GM18873 (cell line): Measurements from ENCODE around the gene CFAP99.
A peak's percentile ranks its signal among the peaks of the same experiment; 100 is the strongest.
"Not testable (repeated sequence)": the region's sequence is repeated elsewhere in the genome, so short reads cannot be mapped to it uniquely, and the experiment has no call there.

Experiments used
- ATAC-seq: cut with Tn5 transposase; IDR thresholded peaks from one replicate; pipeline ENCODE4 v1.9.1; 2021; ENCODE audit warnings: mild to moderate bottlenecking, moderate library complexity, moderate number of reproducible peaks; ENCODE audit not compliant: unreplicated experiment, low FRiP score

Gene CFAP99

GRCh38 chr4:2427383-2428334 is 8.9 kb downstream of the CFAP99 start:
- ATAC-seq = no peak

DNA sequence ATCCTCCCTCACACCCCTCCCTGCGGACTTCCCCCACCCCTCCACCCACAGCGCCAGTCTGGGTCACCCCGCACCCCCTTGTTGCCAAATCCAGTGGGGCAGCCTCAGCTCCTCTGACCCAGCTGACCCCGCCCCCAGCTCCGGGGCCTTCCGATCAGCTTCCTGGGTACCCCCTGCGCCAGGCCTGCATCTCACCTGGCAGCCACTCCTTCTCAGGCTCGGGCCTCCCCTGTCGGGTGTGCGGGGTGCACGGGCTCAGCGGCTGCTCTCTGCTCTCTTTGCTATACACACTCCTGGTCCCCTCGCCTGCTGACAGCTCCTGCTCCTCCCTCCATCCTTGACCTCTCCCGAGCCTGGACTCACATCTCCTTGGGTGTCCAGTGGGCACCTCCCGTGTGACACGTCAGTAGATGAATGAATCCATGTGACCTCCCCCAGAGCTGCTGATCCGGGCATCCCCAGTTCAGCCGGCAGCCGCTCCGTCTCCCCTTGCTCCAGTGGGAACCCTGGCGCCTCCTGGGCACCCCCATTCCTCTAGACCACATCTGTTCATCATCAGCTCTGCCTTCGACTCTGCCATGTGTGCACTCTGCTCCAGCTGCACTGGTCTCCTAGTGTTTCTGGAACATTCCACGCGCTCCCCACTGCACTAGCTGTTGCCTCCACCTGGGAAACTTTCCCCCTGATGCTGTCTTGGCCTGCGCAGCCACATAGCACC is 9.9 kb downstream of the CFAP99 start:
- ATAC-seq = no peak

DNA sequence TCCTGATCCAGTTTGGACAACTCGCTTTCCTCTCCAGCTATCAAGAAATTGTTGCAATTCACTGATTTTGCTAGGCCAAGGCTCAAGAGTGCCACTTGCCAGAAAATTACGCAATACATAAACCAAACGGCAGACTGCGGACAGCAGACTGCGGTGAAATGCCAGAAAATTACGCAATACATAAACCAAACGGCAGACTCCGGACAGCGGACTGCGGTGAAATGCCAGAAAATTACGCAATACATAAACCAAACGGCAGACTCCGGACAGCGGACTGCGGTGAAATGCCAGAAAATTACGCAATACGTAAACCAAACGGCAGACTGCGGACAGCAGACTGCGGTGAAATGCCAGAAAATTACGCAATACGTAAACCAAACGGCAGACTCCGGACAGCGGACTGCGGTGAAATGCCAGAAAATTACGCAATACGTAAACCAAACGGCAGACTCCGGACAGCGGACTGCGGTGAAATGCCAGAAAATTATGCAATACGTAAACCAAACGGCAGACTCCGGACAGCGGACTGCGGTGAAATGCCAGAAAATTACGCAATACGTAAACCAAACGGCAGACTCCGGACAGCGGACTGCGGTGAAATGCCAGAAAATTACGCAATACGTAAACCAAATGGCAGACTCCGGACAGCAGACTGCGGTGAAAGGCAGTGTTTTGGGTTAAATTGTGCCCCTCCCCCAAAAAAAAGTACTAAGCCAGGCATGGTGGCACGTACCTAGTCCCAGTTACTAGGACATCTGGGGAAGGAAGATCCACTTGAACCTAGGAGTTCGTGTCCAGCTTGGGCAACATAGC is 11.4 kb downstream of the CFAP99 start:
- not testable (repeated sequence) for ATAC-seq

GRCh38 chr4:2432004-2432403 is 13.2 kb downstream of the CFAP99 start:
- no peak for ATAC-seq

DNA sequence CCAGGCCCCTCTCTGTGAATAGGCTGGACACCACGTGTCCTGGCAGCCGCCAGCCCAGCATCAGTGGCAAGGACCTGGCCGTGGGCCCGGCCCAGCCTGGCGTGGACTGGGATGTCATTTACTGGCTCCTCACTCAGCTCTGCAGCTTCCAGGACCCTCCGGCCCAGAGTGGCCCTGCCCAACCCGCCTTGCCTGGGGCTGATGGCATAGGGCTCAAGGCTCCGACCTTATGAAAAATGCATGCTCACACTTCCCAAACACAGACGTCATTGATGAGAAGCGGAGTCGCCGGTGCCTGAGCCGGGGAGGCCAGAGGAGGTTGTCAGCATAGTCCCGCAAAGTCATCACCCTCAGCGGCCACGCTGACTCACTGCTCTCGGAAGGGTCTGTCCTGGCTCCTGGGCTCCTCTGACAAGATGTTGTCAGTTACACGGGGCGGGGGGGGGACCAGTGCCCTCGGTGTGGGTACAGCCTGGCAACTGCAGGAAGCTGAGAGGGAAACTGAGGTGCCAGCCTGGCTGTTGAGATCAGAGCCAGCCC is 14.3 kb downstream of the CFAP99 start:
- ATAC-seq = no peak

DNA sequence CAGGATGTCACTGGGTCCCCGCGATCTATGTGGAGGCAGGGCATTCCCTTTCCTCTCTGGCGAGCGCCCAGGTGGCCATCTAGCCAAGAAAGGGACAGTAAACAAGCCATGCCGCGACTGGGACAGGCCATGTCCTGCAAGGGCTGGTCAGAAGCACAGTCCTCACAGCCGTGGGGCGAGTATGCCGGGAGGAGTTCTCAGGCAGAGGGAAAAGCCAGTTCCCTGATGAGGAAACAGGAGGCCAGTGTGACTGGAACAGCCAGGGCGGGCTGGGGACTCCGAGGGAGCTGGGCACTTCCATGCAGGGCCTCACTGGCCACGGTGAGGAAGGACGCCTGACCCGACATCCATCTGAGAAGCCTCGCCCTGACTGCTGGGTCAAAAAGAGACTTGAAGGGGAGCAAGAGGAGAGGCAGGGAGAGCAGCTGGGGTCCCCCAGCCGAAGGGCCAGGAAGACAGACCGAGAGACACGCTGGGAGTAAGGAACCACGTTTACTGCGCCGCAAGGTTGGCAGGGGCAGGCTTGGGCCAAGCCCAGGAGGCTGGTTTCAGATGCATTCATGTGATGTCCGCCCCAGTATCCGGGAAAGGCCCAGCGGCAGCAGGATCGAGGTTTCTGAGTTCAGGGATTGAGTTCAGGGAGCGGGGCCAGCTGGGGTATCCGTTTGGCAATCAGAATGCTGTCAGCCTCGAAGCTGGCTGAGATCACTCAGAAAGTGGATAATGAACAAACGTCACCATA is 15.0 kb downstream of the CFAP99 start:
- no peak for ATAC-seq

- ATAC-seq = no peak
Measured at GRCh38 chr4:2434420-2434819, 15.7 kb downstream of the CFAP99 start.

DNA sequence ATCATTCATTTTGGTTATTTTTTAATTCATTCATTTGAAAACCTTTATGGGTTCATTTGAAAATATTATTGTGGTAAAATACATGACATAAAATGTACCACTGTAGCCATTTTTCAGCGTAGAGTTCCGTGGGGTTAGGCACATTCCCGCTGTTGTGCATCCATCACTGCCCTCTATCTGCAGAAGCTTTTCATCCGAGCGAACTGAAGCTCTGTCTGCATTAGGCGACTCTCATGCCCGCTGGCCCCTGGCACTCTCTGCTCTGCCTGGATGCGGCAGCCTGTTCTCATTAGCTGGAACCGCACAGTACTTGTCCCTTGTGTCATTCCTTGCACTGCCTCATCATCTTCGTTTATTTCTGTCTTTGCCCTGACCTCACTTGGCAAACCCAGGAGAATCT is 17.5 kb downstream of the CFAP99 start:
- no peak for ATAC-seq

GRCh38 chr4:2436761-2437474 is 18.2 kb downstream of the CFAP99 start:
- ATAC-seq = no peak

DNA sequence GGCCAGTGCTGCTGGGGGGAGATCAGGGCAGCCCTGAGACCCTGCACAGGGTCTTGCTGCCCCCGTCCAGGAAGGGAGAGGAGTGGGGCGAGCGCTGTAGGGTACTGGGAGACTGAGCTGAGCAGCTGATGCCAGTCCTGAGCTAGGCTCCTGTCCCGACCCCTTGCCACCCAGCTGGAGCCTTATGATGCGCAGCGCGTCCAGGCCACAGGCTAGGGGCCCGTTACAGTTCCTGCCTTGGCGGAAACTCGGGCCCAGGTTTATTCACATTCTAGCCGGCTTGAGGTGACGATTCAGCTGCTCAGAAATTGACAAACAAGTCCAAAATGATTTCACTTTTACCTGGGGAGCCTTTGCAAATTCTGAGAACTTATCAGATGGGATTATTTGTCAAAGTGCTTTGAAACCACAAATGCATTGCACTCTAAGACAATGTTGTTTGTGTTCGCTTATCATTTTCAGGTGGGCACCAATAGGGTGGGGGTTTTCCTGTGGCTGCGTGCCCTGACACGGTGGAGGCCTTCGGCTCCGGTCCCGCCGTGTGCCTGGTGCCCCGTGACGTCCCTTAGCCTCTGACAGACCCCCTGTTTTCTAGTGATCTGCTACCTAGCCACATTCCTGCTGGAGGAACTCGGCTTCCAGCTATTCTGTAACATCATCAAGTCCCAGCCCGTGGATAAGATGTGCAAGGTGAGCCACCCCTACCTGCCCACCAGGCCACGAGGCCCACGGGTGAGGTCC is 18.9 kb downstream of the CFAP99 start:
- ATAC-seq = no peak

- ATAC-seq = no peak
Measured at GRCh38 chr4:2438822-2439718, 20.3 kb downstream of the CFAP99 start.

DNA sequence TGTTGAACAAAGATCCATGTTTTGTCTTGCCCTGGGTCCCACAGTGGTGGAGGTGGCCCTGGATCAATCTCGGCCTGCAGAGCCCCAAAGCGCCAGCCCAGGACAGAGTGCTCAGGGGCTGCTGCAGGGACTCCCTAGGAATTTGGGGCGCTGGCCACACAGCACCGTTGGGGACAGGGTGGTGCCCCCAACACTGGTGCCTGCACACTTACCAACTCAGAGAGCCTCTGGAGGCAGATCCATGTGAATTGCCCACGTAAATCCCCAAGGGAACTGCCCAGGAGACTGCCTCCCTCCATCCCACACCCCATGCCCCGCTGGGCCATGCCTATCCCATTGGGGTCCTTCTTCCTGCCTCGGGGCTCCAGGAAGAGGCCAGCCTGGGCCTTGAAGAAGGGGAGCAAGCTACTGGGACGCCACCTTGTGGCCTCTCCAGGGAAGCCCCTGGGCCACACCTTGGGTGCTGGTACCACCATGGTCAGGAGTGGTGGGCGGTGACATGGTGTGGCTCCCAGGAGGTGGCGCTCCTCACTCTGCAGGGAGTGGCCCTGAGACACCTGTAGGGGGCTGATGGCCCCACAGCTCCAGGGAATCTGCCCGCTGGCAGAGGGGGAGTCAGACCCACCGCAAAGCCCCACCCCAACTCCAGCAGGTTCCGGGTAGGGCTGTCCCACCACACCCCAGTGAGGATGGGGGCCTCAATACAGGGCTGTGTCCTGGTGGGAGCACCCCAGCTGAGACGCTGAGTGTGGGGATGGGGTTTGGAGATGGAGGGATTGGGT is 22.8 kb downstream of the CFAP99 start:
- ATAC-seq = peak; percentile 79

DNA sequence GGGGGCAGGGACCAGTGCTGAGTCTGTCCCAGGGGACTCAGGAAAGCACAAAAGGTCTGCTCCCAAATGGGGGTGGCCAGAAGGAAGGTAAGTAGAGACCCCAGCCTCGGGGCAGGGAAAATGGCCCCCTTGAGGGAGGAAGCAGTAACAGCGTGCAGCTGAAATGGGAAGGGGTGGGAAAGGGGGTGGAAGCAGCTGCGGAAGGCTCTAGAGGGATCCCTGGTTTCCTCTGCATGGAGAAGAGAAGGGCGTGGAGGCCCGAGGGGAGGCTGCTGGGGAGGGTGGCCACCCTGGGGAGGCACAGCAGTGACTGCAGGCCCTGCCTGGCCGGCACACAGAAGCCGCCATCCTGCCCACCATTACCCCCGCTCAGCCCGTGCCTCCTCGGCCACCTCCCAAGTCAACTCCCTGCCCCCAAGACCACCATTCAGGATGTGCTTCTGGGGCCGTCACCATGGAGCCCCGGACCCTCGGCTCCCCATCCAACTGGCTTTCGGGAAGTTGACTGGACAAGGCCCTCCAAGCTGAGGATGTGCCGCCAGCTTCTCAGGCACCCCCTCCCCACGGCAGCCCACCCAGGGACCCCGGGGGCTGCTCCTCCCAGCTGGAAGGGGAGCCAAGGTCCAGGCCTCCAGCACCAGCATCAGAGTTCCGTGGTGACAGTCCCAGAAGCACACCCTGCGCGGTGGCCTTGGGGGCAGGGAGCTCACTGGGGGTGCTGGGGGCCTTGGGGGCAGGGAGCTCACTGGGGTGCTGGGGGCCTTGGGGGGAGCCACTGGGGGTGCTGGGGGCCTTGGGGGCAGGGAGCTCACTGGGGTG is 23.6 kb downstream of the CFAP99 start:
- no peak for ATAC-seq

DNA sequence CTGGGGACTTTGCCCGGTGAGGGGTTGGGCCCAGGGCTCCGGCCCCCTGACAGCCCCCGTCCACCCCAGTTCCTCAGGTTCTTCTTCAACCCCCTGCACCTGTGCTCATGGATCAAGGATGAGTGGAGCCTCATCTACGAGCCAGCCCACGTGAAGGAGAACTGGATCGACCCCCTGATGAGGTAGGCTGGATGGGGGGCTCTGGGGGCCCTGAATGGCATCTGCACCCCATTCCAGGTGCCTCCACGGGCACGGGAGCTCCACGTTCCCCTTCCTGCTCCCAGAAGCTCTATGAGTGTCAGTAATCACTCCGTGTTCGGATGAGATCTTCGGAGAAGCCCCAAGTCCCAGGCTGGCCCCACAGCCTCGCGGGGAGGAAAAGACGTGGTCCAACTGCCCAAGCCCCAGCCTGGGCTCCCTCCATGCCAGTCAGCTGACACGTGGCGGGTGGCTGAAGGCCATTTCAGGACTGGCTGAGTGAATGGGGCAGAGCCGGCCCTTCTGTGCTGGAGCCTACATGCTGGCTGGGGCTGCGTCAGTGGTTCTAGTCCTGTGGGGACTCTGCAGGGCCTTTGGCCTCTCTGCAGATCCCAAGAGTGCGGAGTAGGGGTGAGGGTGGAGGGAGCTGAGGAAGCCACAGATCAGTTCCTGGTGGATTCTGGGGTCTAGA is 24.4 kb downstream of the CFAP99 start:
- ATAC-seq = no peak

- ATAC-seq = no peak
Measured at GRCh38 chr4:2443956-2444740, 25.4 kb downstream of the CFAP99 start.
